ENCODE results near the gene DNAAF5.

Gene DNAAF5

GRCh38 chr7:787332-788240 is 61.1 kb downstream of the DNAAF5 start:
- TF ChIP-seq CTCF (IDR thresholded peaks at IDR 0.05): no peak

- TF ChIP-seq CTCF (IDR thresholded peaks at IDR 0.05): no peak
These were observed 65.0 kb downstream of the DNAAF5 start for GRCh38 chr7:791519-791918.

- no peak for TF ChIP-seq CTCF (IDR thresholded peaks at IDR 0.05)
These were observed 67.7 kb downstream of the DNAAF5 start for GRCh38 chr7:794207-794606.

DNA sequence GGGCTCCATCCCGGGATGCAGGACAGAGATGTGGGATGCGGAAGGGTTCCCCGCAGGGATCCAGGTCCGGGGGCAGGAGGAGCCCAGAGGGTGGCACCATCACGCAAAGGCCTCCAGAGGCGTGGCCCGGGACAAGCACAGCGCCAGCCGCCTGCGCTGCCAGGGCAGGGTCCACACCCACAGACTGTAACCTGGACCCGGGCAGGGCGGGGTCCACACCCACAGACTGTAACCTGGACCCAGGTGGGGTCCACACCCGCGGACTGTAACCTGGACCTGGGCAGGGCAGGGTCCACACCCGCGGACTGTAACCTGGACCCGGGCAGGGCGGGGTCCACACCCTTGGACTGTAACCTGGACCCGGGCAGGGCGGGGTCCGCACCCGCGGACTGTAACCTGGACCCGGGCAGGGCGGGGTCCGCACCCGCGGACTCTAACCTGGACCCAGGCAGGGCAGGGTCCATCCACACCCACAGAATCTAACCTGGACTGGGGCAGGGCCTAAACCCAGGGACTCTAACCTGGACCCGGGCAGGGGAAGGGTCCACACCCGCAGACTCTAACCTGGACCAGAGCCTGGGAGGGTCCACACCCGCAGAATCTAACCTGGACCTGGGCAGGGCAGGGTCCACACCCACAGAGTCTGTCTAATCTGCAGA is 68.3 kb downstream of the DNAAF5 start:
- TF ChIP-seq CTCF (IDR thresholded peaks at IDR 0.05): no peak

DNA sequence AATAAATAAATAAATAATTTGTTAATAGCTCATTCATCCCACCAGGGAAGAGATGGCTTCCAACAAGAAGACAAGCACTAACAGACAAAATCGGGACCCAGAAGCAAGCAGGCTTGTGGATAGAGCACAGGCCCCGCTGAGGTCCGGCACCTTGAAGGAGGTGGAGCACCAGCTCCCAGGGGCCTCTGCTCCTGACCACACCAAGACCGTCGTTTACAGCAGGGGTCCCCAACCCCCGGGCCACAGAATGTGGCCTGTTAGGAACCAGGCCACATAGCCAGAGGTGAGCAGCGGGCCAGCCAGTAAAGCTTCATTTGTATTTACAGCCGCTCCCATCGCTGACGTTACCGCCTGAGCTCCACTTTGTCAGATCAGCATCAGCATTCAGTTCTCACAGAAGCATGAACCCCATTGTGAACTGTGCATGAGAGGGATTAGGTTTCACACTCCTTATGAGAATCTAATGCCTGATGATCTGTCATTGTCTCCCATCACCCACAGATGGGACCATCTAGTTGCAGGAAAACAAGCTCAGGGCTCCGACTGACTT is 72.5 kb downstream of the DNAAF5 start:
- no peak for TF ChIP-seq CTCF (IDR thresholded peaks at IDR 0.05)

DNA sequence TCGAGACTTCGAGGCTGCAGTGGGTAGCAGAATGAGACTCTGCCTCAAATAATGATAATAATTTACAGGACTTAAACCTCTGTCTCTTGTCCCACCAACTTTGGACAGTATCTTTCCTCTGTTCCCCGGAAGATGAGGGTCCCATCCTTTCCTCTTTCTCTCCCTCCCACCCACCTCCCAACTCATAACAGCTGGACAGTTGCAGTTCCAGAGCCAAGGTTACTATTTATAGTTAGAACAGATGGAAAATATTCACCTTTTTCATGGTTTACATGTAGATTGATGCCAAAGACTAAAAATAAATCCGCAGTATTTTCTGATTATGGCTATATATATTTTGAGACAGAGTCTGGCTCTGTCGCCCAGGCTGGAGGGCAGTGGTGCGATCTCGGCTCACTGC is 74.2 kb downstream of the DNAAF5 start:
- no peak for TF ChIP-seq CTCF (IDR thresholded peaks at IDR 0.05)

- TF ChIP-seq CTCF (IDR thresholded peaks at IDR 0.05): no peak
These were observed 75.5 kb downstream of the DNAAF5 start for GRCh38 chr7:801940-802381.
